ENCODE data around the gene PCED1B.
A peak's percentile ranks its signal among the peaks of the same experiment; 100 is the strongest.

The PCED1B gene

GRCh38 chr12:47067771-47068431, 11.5 kb upstream of the PCED1B start:
- no CpG with 5 or more reads among the region's 5 CpGs for WGBS (ENCODE audit: extremely low coverage, insufficient coverage, low lambda C conversion rate)
- H3K27ac ChIP-seq (ENCODE audit: low read depth, low read length) = no peak overlapping the region

GRCh38 chr12:47068539-47068938, 10.9 kb upstream of the PCED1B start:
- Histone ChIP-seq H3K18ac (ENCODE audit: low read length) (peak overlapping the region; percentile 88), H2AK5ac (ENCODE audit: low read length) (peak overlapping the region; percentile 48), H4K8ac (ENCODE audit: low read depth, low read length) (no peak overlapping the region), H3K36me3 (ENCODE audit: control insufficient read depth, insufficient read depth, low read length) (no peaks in the 10 kb centered on the region), H3K27me3 (ENCODE audit: insufficient read depth, low read length, poor library complexity) (no peaks in the 10 kb centered on the region), H2BK15ac (replicated peaks; ENCODE audit: low read depth) (no peak overlapping the region), H3K79me1 (ENCODE audit: low read length) (no peaks in the 10 kb centered on the region), H3K9ac (ENCODE audit: low read length) (peak overlapping the region; percentile 22), H3K4me3 (ENCODE audit: low read length) (no peak overlapping the region), H3K79me2 (ENCODE audit: control insufficient read depth, insufficient read depth, low read length) (no peaks in the 10 kb centered on the region), H3K4me2 (ENCODE audit: low read length) (no peak overlapping the region), H3K56ac (ENCODE audit: low read length) (peak overlapping the region; percentile 77), H2BK120ac (ENCODE audit: low read depth, low read length) (peak overlapping the region; percentile 34), H2BK5ac (ENCODE audit: low read length) (peak overlapping the region; percentile 61), H3K27ac (ENCODE audit: low read depth, low read length) (peak overlapping the region; percentile 25), H3K4me1 (ENCODE audit: control insufficient read depth, low read depth, low read length) (peaks cover 18% of the 10 kb centered on the region), H3K23ac (ENCODE audit: low read length) (no peak overlapping the region), H4K5ac (ENCODE audit: low read length) (no peak overlapping the region), H3K4ac (ENCODE audit: low read depth, low read length) (peak overlapping the region; percentile 73)
- no CpG with 5 or more reads among the region's 6 CpGs for WGBS (ENCODE audit: extremely low coverage, insufficient coverage, low lambda C conversion rate)
- peak; percentile 90 for DNase-seq

More at GRCh38 chr12:47067771-47068431, 11.5 kb upstream of the PCED1B start:
- Histone ChIP-seq H3K27me3 (ENCODE audit: insufficient read depth, low read length, poor library complexity) (no peaks in the 10 kb centered on the region), H3K36me3 (ENCODE audit: control insufficient read depth, insufficient read depth, low read length) (no peaks in the 10 kb centered on the region), H2BK15ac (replicated peaks; ENCODE audit: low read depth) (no peak overlapping the region), H3K9ac (ENCODE audit: low read length) (no peak overlapping the region), H3K56ac (ENCODE audit: low read length) (no peak overlapping the region), H4K8ac (ENCODE audit: low read depth, low read length) (no peak overlapping the region), H3K4me1 (ENCODE audit: control insufficient read depth, low read depth, low read length) (peaks cover 18% of the 10 kb centered on the region), H3K4me2 (ENCODE audit: low read length) (no peak overlapping the region), H3K79me1 (ENCODE audit: low read length) (no peaks in the 10 kb centered on the region), H2AK5ac (ENCODE audit: low read length) (no peak overlapping the region), H2BK120ac (ENCODE audit: low read depth, low read length) (peak overlapping the region; percentile 34), H3K18ac (ENCODE audit: low read length) (peak overlapping the region; percentile 88), H3K4ac (ENCODE audit: low read depth, low read length) (peak overlapping the region; percentile 73), H3K4me3 (ENCODE audit: low read length) (no peak overlapping the region), H3K23ac (ENCODE audit: low read length) (no peak overlapping the region), H4K5ac (ENCODE audit: low read length) (no peak overlapping the region), H3K79me2 (ENCODE audit: control insufficient read depth, insufficient read depth, low read length) (no peaks in the 10 kb centered on the region), H2BK5ac (ENCODE audit: low read length) (no peak overlapping the region)
- peak; percentile 85 for DNase-seq

GRCh38 chr12:47070310-47070709, 9.1 kb upstream of the PCED1B start:
- Histone ChIP-seq H3K9ac (ENCODE audit: low read length) (no peak overlapping the region), H3K56ac (ENCODE audit: low read length) (no peak overlapping the region), H3K4ac (ENCODE audit: low read depth, low read length) (no peak overlapping the region), H3K36me3 (ENCODE audit: control insufficient read depth, insufficient read depth, low read length) (no peaks in the 10 kb centered on the region), H2BK5ac (ENCODE audit: low read length) (no peak overlapping the region), H2BK15ac (replicated peaks; ENCODE audit: low read depth) (peak overlapping the region; percentile 78), H3K18ac (ENCODE audit: low read length) (peak overlapping the region; percentile 51), H3K27ac (ENCODE audit: low read depth, low read length) (no peak overlapping the region), H3K79me1 (ENCODE audit: low read length) (no peaks in the 10 kb centered on the region), H4K5ac (ENCODE audit: low read length) (no peak overlapping the region), H2BK120ac (ENCODE audit: low read depth, low read length) (no peak overlapping the region), H2AK5ac (ENCODE audit: low read length) (no peak overlapping the region), H3K79me2 (ENCODE audit: control insufficient read depth, insufficient read depth, low read length) (no peaks in the 10 kb centered on the region), H3K27me3 (ENCODE audit: insufficient read depth, low read length, poor library complexity) (no peaks in the 10 kb centered on the region), H3K4me1 (ENCODE audit: control insufficient read depth, low read depth, low read length) (peaks cover 18% of the 10 kb centered on the region), H3K4me2 (ENCODE audit: low read length) (no peak overlapping the region), H3K23ac (ENCODE audit: low read length) (no peak overlapping the region), H3K4me3 (ENCODE audit: low read length) (no peak overlapping the region), H4K8ac (ENCODE audit: low read depth, low read length) (no peak overlapping the region)
- DNase-seq = no peak
- WGBS (ENCODE audit: extremely low coverage, insufficient coverage, low lambda C conversion rate) = no CpG with 5 or more reads among the region's 1 CpG

- H3K23ac ChIP-seq (ENCODE audit: low read length) = no peak overlapping the region
- no peak overlapping the region for H3K27ac ChIP-seq (ENCODE audit: low read depth, low read length)
- H3K4ac ChIP-seq (ENCODE audit: low read depth, low read length) = no peak overlapping the region
- no peak overlapping the region for H2AK5ac ChIP-seq (ENCODE audit: low read length)
- no peak overlapping the region for H3K4me3 ChIP-seq (ENCODE audit: low read length)
- no CpG with 5 or more reads among the region's 5 CpGs for WGBS (ENCODE audit: extremely low coverage, insufficient coverage, low lambda C conversion rate)
- no peak overlapping the region for H3K18ac ChIP-seq (ENCODE audit: low read length)
- no peaks in the 10 kb centered on the region for H3K79me1 ChIP-seq (ENCODE audit: low read length)
- H2BK120ac ChIP-seq (ENCODE audit: low read depth, low read length) = no peak overlapping the region
- H2BK15ac ChIP-seq (replicated peaks; ENCODE audit: low read depth) = peak overlapping the region; percentile 64
- peaks cover 18% of the 10 kb centered on the region for H3K4me1 ChIP-seq (ENCODE audit: control insufficient read depth, low read depth, low read length)
- H3K56ac ChIP-seq (ENCODE audit: low read length) = no peak overlapping the region
- no peak overlapping the region for H4K8ac ChIP-seq (ENCODE audit: low read depth, low read length)
- H3K36me3 ChIP-seq (ENCODE audit: control insufficient read depth, insufficient read depth, low read length) = no peaks in the 10 kb centered on the region
- H3K79me2 ChIP-seq (ENCODE audit: control insufficient read depth, insufficient read depth, low read length) = no peaks in the 10 kb centered on the region
- no peak overlapping the region for H2BK5ac ChIP-seq (ENCODE audit: low read length)
- H3K27me3 ChIP-seq (ENCODE audit: insufficient read depth, low read length, poor library complexity) = no peaks in the 10 kb centered on the region
- DNase-seq = peak; percentile 73
- H4K5ac ChIP-seq (ENCODE audit: low read length) = no peak overlapping the region
- no peak overlapping the region for H3K9ac ChIP-seq (ENCODE audit: low read length)
- no peak overlapping the region for H3K4me2 ChIP-seq (ENCODE audit: low read length)
These were observed 8.1 kb upstream of the PCED1B start for GRCh38 chr12:47071241-47071852.

- H4K5ac ChIP-seq (ENCODE audit: low read length) = no peak overlapping the region
- H2AK5ac ChIP-seq (ENCODE audit: low read length) = no peak overlapping the region
- no peak overlapping the region for H3K4me3 ChIP-seq (ENCODE audit: low read length)
- no peak overlapping the region for H2BK15ac ChIP-seq (replicated peaks; ENCODE audit: low read depth)
- H2BK120ac ChIP-seq (ENCODE audit: low read depth, low read length) = no peak overlapping the region
- H3K4me2 ChIP-seq (ENCODE audit: low read length) = no peak overlapping the region
- DNase-seq = no peak
- H3K9ac ChIP-seq (ENCODE audit: low read length) = no peak overlapping the region
- peaks cover 10% of the 10 kb centered on the region for H3K79me1 ChIP-seq (ENCODE audit: low read length)
- H3K36me3 ChIP-seq (ENCODE audit: control insufficient read depth, insufficient read depth, low read length) = peaks cover 3% of the 10 kb centered on the region
- no peak overlapping the region for H3K56ac ChIP-seq (ENCODE audit: low read length)
- peaks cover 17% of the 10 kb centered on the region for H3K4me1 ChIP-seq (ENCODE audit: control insufficient read depth, low read depth, low read length)
- H3K23ac ChIP-seq (ENCODE audit: low read length) = no peak overlapping the region
- no peak overlapping the region for H3K4ac ChIP-seq (ENCODE audit: low read depth, low read length)
- WGBS (ENCODE audit: extremely low coverage, insufficient coverage, low lambda C conversion rate) = no CpG with 5 or more reads among the region's 3 CpGs
- no peaks in the 10 kb centered on the region for H3K27me3 ChIP-seq (ENCODE audit: insufficient read depth, low read length, poor library complexity)
- H3K18ac ChIP-seq (ENCODE audit: low read length) = no peak overlapping the region
- peaks cover 20% of the 10 kb centered on the region for H3K79me2 ChIP-seq (ENCODE audit: control insufficient read depth, insufficient read depth, low read length)
- H3K27ac ChIP-seq (ENCODE audit: low read depth, low read length) = no peak overlapping the region
- no peak overlapping the region for H2BK5ac ChIP-seq (ENCODE audit: low read length)
- H4K8ac ChIP-seq (ENCODE audit: low read depth, low read length) = no peak overlapping the region
These were observed 5.5 kb upstream of the PCED1B start for GRCh38 chr12:47073951-47074350.

Data from mesendoderm (in vitro differentiated cells).